ENCODE results near the gene LENEP.

LENEP gene

DNA sequence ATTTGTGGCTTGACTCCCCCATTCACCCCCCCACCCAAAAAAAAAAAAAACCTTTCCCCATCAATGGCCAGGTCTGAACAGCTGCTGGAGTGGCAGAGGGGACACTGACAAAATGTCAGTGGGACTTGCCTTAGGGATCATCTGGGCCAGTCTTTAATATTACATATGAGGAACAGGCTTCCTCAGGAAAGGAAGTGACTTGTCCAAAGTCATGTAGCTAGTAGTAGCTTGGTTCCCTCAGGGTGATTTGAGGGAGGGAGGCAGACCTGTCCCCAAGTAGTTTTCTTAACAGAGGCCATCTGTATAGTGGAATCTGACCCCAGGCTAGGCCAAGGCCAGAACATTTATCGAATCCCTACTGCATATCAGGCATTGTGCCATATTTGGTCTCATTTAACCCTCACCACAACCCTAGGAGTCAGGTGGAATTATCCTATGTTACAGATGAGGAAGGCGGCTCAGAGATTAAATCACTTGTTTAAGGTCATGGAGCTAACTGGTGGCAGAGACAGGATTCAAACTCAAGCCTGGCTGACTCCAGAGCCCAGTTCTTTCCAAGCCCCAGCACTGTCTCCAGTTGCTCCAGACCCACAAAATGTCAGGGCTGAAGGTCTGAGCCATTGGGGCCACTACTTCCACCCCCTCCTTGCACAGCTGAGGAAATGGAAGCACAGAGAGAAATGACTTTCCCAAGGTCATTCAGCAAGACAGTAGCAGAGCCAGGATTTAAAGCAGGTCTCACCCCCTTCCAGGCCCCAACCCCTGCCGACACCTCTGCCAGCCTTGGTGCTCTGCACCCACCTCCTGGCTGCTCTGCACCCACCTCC, 19.6 kb downstream of the LENEP start:
- DNase-seq, result no peak

DNA sequence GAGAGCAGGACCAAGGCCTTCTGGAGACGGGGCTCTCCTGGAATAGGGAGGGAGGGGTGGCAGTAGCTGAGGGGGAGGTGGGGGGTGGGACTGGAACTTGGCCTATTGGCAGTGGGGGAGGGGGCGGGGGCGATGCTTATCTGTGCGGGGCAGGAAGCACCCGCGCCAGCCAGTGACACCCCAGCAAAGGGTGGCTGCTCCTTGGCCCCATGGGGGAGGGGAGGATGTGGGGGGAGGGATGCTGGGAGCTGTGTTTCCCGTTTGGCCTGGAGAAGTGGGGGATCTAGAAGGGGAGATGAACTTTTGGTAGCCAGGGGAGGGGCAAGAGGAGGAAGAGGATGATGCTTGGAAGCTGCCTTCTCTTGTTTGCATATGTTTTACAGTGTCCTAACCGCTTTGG, 20.2 kb downstream of the LENEP start:
- no peak for DNase-seq

DNA sequence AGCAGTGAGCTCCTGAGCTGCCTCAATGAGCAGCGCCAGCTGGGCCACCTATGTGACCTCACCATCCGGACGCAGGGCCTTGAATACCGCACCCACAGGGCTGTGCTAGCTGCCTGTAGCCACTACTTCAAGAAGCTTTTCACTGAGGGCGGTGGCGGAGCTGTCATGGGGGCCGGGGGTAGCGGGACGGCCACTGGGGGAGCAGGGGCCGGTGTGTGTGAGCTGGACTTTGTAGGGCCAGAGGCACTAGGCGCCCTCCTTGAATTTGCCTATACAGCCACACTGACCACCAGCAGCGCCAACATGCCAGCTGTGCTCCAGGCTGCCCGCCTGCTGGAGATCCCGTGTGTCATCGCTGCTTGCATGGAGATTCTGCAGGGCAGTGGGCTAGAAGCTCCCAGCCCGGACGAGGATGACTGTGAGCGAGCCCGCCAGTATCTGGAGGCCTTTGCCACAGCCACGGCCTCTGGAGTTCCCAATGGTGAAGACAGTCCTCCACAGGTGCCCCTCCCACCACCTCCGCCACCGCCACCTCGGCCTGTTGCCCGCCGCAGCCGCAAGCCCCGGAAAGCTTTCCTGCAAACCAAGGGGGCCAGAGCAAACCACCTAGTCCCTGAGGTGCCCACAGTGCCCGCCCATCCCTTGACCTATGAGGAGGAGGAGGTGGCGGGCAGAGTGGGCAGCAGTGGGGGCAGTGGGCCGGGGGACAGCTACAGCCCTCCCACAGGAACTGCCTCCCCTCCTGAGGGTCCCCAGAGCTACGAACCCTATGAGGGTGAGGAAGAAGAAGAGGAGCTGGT, 21.5 kb downstream of the LENEP start:
- DNase-seq, result no peak

DNA sequence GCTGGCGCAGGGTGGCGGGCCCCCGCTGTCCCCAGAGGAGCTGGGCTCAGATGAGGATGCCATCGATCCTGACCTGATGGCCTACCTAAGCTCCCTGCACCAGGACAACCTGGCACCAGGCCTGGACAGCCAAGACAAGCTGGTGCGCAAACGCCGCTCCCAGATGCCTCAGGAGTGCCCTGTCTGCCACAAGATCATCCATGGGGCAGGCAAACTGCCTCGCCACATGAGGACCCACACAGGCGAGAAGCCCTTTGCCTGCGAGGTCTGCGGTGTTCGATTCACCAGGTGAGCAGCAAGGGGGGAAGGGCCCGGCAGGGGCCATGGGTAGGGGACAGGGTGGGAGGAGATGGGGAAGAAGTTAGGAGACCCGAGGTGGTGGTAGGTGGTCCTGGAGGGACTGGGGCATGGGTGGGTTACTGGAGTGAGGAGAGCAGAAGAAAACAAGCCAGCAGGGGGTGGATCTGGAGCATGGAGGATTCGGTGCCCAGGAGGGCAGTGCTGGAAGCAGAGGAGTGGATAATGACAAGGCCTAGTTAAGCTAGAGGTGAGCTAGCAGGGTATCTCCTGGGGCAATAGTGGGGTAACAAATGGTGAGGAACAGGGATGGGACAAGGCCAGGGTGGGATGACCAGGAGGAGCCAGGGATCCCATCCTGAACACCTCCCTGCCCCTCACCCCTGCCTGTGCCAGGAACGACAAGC, 22.3 kb downstream of the LENEP start:
- no peak for DNase-seq

DNA sequence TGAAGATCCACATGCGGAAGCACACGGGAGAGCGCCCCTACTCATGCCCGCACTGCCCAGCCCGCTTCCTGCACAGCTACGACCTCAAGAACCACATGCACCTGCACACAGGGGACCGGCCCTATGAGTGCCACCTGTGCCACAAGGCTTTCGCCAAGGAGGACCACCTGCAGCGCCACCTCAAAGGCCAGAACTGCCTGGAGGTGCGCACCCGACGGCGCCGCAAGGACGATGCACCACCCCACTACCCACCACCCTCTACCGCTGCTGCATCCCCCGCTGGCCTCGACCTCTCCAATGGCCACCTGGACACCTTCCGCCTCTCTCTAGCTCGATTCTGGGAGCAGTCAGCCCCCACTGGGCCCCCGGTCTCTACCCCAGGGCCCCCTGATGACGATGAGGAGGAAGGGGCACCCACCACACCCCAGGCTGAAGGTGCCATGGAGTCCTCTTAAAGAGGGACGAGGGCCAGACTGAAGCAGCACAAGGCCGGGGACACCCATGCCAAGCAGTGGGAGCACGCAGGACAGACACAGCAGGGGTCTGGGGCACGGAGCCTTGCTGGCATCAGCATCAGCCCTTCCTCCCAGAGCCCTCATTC, 22.9 kb downstream of the LENEP start:
- no peak for DNase-seq

DNA sequence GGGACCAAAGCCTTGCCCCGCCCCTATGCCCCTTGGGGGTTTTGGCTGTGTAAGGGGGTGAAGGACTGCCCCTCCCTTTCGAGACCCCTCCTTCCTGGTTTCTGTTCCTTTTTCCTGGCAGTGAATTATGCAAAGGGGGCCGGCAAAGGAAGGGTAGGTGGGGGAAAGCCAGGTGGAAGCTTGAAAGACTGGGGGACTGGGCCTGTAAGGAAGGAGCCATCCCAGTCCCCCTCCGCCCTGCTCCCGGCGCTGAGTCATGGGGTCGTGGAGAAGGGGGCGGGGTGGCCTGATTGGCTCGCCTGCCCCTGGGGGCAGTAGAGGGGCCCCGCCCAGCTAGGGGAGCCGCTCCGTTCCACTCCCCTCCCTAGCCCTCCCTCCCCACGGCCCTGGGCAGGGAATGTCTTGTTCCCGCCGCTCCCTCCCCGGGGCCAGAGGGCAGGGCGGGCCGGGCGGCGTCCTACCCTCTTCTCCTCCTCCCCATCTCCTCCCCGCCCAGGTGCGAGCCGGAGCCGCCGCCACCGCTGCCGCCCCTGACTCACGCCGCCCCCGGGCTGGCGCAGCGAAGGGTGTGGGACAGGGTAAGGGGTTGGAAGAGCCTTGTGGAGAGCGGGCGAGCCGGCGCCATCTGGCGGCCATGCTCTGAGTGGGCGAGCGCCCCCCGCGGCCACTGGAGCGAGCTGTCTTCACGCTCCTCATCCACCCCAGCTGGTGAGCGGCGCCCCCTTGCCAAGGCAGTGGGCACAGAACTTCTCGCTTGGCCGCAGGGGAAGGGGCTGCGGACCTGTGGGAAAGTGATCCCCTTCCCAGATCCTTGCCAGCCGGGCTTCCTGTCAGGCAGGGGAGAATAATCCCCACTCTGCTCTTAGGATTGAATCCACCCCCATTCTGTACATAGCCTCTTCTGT, 23.9 kb downstream of the LENEP start:
- DNase-seq, result peak; percentile 93

DNA sequence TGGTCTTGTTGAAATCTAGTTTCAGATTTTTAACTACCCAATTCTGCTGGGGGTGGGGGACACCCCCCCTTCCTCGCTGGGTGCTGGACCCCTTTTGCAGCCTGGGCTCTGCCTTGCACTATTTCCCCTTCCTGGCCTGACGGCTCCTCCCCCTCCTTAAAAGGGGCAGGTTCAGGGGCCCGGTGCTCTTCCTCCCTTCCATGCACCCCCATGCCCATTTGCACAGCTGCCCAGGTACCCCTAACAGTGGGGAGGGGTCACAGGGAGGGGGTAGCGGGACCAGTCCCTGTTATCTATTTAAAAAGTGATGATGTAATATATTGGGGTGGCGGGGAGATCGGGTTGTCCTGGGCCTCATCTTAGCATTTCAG, 24.5 kb downstream of the LENEP start:
- no peak for DNase-seq

DNA sequence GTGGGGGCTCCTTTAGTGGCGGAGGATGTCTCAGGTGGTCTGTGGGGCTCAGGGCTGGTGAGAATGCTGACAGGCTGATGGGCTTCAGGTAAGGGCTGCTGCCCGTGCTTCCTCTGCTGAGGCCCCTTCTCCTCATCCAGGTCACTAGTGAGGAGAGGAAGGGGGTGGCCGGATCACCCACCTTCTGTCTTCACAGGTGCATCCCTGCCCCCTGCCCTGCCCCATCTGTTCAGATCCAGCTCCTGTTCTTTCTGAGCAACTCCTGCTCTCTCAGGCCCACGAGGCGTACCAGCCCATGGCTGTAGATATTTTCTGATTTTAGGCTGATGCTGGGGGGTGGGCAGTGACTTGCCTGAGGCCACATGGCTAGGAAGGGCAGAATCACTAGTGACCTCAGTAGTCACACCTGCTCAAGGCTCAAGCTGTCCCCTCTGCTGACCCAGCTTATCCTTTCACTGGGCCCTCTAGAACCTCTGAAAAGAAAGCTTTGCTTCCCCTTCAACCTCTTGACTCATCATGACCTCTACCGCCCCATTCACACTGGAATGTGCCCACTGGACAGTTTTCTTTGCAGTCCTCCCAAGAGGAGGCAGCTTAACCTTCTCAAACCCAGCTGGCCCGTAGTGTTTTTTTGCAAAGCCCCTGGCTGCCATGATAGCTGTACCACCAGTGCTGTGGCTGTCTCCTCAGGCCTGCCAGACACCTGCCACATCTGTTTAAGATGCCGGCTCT, 25.4 kb downstream of the LENEP start:
- no peak for DNase-seq

DNA sequence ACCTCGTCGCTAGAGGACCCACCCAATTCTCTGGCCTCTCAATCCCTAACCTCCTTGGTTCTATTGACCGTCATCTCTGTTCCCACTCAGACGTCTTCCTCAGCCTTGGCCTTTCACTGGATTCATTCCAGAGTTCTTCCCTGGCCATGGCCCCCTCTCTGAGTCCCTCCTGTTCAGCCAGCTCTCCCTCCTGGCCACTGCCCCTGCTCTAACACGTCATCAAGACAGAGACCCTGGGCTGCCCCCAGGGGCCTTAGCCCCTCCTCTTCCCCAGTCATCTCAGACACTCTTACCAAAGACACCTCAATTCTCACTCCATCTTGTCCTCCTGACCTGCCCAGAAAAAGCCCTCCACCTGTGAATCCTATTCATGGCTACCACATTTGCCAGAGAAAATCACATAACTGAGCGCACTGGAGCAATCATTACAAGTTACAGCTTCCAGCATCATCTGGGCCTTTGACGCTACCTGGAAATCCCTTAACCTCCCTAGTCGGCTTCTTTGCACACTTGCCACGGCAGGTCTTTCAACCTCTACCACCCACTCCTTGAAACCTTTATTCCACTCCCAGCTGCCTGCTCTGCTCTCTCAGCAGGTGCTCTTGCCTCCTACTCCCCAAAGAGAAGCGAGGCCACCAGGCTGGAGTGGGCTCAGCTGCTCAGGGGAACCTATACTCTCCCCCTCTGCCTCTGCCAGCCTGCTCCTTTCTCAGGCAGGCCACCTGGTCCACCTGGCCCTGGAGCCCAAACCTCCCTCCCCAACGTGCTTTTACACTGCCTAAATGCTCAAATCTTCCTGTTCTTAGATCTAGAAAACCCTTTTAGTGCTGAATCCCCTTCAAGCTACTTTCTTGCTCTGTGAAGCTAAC, 26.2 kb downstream of the LENEP start:
- no peak for DNase-seq

DNA sequence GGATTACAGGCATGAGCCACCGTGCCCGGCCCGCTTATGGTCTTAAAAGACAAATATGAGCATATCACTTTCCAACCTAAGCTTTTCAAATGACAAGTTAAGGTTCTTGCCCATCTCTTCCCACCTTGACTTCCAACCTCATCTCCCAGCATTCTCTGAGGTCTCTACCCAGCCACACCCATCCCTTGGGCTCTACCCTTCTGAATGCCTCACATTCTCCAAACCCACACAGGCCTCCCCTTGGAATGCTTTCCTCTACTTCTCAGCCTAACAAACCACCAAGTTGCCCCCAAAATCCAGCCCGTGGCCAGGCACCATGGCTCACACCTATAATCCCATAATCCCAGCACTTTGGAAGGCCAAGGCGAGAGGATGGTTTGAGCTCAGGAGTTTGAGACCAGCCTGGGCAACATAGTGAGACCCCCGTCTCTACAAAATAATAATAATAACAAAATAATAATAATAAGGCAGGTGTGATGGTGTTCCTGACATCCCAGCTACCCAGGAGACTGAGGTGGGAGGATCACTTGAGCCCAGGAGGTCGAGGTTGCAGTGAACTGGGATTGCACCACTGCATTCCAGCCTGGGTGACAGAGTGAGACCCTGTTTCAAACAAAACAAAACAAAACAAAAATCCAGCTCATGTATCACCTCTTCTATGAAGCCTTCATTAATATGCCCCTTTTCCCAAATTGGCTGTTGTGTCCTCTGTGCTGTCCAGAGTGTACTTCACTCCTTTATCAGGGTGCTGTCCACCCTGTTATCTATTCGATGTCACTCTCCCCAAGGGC, 28.9 kb downstream of the LENEP start:
- DNase-seq, result no peak

DNA sequence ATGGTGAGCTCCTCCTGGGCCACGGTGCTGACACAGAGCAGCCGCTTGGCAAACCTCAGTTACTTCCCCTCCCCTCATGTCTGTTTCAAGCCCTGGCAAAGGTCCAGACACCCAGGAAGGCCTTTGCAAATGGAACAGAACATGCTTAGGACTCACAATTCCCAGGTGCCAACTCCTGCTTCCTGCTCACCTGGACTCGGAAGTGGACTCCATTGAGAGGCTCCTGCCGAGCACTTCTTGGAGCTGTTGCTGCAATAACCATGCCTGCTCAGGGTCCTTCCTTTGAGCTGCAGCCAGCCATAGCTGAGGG, 29.5 kb downstream of the LENEP start:
- no peak for DNase-seq

DNA sequence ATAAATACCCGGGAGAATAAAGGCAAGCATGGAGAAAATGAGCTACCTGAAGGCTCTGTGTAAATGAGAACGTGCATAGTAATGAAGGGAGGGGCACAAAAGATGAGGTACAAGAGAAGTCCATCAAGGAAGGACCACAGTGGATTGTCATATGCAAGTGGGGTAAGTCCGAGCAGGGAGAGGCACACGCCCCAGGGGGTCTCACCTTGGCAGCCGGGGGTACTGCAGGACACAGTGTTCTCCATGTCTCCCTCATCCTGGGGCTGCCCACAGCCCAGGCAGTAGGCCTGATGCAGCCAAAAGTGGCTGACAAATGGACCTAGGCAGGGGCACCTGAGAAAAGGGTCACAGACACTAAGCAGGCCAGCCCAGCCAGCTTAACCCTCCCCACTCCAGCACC, 30.2 kb downstream of the LENEP start:
- DNase-seq, result no peak

DNA sequence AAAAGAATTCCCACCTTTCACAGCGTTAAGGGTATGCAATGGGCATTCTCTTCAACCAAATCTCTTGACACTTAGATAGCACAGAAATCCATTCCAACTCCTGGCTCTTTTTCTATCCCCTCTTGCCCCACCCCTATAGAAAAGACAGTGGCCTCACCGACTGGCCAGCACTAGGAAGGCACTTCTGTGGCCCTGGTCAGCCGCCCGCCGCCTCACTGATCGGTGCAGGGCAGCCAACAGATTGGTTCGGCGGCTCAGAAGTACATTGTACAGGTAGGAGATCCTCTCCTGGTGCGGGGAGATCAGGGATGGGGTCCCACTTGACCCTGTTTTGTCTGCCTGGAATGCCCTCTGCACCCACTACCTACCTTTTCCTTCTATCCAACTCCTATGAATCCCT, 30.9 kb downstream of the LENEP start:
- DNase-seq, result no peak

DNA sequence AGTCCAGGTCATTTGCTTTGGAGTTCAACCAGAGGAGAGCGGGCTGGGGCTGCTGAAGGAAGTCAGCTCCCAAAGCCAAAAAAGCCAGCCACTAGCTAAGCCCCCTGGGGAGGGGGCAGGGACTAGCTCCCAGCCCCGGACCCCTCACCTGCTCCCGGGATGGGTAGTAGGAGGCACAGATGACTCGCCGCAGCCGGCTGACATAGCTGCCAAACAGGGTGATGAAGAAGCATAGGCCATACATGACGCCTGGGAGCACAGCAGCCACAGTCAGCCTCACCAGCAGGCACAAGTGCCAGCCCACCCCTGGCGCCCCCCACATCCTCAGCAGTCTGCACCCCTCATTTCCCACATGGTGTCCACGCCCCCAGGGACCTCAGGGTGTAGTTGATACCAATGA, 32.8 kb downstream of the LENEP start:
- DNase-seq, result no peak

DNA sequence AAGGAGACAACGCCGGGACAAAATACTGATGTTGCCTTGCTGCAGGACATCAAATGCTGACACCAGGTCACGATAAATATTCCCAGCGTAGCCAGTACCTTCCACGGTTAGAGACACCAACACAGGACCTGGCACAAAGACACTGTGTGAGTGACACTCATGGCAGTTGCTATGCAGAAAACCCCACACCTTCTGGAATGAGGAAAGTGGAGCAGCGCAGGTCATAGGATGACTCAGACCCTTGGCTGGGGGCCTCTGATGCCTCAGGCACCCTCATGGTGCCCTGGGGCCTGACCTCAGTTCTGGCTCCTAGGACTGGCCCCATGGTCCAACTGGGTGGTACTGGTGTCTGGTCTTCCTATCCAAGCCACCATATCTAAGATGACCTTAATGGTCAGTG, 33.2 kb downstream of the LENEP start:
- no peak for DNase-seq

DNA sequence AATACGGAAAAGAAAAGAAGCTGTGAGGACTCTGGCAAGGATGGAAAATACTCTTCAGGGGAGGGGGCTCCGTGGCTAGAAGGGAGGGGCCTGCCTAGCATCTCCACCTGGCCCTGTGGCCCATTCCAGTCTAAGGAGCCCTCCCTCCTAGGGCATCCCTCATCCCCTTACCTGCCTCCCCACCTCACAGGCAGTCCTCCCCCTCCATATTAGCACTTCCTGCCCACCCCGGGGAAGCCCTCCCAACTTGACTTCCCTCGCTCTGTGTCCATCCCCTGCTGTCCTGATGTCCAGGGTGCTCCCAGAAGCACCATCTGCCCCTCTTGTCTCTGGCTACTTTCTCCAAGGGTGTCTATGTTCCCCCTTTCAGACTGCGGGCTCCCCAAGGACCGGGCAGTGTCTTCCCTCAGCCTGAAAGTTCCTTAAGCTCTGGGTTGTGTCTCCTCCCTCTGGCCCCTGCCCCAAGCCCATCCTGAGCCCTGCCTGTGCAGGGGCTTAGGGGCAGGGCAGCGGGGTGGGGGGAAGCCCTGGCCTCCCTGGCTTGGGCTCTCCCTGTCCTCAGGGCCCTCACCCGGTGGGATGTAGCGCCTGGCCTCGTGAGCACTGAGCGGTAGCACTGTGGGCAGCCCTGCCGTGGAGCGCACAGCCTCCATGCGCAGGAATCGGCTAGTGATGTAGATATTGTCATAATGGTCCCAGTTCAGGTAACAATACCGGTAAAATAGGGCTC, 36.3 kb downstream of the LENEP start:
- DNase-seq, result no peak

DNA sequence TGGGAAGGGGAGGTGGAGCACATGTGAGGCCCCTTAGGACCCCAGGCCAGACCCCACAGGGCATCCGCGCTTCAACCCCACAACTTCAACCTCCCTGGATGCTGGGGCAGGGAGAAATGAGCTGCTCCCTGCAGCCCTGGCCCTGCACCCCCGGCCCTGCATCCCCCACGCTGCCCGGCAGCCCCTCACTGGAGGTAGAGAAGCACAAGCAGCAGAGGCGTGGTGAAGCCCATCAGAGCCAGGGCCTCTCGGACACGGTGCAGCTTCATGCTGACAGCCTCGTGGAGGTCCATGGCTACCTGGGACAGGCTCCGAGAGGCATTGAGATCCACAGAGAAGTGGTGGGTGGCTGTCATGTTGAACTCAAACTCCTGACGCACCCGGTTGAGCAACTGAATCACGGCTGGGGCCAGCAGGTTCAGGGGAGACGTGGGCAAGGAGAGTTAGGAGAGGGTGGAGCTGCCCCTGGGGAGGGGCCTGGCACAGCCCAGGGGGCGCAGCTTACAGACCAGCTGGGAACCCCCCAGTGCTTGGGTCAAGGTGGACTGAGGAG, 36.9 kb downstream of the LENEP start:
- DNase-seq, result no peak

DNA sequence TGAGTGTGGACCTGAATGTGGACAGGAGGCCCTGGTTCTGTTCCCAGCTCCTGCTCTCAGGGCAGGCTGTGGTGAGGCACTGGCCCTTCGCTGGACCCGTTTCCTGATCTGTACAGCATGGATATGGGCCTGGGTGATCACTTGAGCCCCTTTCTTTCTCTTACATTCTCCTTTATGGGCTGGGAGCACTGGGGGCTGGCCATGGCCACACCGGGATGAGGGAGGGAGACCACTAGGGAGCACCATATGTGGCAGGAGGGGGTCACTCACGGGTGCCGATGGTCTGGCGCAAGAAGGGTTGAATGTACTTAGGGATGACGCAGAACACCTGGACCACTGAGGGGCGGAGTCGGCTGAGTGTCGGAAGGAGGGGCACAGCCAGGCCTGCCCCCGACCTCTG, 37.5 kb downstream of the LENEP start:
- no peak for DNase-seq

DNA sequence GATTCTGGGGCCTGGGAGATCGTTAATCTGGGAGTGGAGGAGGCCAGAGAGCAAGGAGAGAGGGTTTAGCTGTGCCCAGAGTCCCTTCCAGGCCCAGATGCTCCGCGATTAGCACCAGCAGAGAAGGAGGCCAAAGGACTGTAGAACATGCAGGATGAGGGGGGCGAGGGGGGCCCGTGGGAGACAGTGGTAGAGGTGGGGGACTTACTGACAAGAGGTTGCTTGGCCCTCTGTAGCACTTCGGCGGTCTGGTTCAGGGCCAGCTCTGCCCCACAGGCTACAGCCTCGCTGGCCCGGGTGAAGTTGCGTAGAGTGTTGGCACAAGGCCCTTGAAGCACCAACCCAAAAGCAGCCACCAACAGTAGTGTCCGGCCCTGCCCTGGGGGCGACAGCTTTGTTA, 39.5 kb downstream of the LENEP start:
- no peak for DNase-seq
